Measurements from ENCODE around the gene ADSS1. TPM values are rescaled to one million over a fixed set of nuclear protein-coding genes. Genes with fewer than 3 reads are reported as not detected.

The ADSS1 gene
- polyA plus RNA-seq, 4 donors, result 12.7 to 19.7 (median 15.9) TPM

DNA sequence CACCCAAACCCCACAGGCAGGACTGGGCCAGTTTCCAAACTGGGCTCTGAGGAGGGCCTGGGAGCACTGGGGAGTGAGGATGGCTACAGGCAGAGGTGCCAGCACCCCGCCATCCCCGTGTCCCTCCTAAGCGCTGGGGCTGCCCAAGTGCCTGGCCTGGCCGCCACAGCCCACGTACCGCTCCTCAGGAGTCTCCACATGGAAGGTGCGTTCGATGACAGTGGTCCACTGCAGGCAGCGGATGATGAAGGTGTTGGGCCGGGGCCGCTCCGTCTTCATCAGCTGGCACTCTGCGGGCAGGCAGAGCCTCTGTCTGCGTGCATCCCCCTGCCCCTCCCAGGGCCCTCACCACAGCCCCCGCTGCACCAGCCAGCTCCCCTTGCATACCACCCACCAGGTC lies 52.5 kb downstream of the ADSS1 start:
- no peak for DNase-seq (ENCODE audit: low read depth in 4 of 4, low spot score in 2 of 4)

DNA sequence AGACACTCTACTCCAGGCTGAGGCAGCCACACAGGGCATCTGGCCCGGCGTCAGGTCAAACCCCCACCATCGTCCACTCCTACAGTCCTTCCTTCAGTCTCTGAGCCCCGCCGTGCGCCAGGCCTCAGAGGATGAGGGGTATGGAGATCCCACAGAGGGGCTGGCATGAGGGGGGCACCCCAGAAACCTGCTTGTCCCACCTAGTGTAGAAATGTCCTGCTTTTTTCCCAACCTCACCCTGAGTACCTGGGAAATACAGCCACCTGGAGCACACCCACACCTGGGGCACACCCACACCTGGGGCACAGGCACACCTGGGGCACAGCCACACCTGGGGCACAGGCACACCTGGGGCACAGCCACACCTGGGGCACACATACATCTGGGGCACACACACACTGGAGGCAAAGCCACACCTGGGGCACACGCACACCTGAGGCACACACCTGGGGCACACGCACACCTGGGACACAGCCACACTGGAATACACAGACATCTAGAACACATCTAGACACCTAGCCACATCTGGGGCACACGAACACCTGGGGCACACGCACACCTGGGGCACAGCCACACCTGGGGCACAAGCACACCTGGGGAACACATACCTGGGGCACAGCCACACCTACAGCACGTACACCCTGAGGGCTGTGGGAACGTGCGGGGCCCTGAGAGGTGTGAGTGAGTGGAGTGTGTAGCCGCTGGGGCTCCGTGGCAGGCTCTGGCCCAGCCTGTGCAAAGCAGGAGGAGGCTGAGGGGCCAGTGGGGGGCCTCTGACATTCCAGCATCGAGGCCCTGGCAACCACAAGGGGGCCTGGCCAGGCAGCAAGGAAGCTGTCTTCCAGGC lies 53.2 kb downstream of the ADSS1 start:
- DNase-seq (ENCODE audit: low read depth in 4 of 4, low spot score in 2 of 4), result no peak

DNA sequence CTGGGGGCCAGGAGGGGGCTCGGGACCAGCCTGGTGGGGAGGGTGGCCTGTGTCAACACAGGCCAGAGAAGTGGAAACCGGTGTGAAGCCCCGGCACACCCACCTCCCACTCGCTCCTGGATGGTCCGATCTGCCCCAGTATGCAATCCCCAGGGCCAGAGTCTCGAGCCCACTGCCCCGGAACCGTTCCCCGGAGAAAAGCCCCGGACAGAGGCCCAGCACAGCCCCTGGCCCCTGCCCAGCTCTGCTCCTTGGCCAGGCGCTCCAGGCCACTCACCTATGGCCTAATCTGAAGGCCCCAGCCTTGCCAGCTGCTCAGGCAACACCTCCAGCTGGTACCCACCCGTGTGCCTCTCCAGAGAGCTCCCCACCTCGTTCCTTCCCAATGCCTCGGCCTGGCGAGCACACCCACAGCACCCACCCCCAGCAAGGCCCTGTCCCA lies 53.8 kb downstream of the ADSS1 start:
- no peak for DNase-seq (ENCODE audit: low read depth in 4 of 4, low spot score in 2 of 4)

DNA sequence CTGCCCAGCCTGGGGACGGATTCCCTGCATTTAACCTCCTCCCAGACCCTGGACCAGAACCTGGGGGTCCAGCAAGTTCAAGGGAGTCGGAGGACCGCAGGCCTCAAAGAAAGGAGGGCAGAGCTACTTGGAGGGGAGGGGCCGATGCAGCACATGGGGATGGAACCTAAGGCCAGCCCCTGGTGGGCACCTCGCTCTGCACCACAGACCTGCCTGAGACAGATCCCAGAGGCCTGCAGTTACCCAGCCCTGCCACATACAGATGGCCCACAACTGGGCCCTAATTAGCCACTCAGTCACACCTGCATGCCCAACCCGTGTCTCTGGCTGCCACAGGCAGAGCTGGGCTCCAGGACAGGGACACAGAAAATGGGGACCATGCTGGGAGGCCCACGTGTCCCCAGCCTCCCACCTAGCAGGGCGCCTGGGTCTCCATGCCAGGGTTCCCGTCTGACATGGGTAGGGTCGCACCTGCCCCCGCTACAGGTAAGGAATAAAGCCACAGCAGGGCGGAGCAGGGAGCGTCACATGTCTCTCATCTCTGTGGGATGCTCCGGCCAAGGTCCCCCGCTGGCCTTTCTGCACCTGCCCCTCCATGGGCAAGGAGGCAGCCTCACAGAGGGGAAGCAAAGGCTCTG lies 54.8 kb downstream of the ADSS1 start:
- no peak for DNase-seq (ENCODE audit: low read depth in 4 of 4, low spot score in 2 of 4)

DNA sequence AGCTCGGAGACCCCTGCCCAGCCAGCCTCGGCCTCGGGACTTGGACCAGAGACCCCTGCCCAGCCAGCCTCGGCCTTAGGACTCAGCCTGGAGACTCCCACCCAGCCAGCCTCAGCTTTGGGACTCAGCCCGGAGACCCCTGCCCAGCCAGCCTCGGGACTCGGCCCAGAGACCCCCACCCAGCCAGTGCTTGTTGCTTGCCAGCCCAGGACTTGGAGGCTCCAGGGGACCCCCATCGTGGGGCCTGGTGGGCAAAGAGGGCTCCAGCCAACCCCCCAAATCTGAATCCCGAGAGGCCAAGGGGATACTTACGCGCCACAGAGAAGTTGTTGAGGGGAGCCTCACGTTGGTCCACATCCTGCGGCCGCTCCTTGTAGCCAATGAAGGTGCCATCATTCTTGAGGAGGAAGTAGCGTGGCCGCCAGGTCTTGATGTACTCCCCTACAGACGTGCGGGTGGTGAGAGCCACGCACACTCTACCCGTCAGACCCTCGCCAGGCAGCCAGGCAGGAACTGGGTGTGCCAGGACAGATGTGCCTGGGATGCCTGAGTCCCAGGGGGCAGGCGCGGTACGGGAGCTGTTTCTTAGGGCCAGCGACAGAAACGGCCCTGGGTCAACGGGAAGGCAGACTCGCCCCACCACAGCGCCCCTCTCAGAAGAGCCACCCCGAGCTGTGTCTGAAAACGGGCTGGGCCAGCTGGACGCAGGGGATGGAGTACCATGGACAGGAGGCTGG lies 55.9 kb downstream of the ADSS1 start:
- no peak for DNase-seq (ENCODE audit: low read depth in 4 of 4, low spot score in 2 of 4)

DNA sequence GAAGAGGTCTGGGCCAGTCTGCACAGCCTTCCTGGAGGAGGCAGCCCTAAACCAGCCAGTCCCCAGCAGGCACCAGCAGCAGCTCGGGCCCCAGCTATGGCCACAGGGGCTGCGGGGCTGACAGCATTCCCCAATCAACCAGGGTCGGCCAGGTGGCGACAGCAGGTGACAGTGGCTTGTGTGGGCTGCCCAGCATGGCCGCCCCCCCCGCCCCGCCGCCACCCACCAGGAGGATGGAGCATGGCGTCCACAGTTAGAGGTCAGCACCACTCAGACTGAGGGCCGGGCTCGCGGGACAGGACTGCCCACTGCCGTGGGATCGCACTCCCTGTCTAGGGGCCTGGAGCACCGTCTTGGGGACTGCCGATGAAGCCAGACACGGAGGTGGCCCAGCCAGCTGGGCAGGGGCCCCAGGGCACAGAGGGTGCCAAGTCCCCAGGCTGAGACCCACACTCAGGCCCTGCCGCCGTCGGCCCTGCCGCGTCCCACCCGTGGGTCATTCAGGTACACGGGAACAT lies 56.5 kb downstream of the ADSS1 start:
- DNase-seq (ENCODE audit: low read depth in 4 of 4, low spot score in 2 of 4), result no peak

DNA sequence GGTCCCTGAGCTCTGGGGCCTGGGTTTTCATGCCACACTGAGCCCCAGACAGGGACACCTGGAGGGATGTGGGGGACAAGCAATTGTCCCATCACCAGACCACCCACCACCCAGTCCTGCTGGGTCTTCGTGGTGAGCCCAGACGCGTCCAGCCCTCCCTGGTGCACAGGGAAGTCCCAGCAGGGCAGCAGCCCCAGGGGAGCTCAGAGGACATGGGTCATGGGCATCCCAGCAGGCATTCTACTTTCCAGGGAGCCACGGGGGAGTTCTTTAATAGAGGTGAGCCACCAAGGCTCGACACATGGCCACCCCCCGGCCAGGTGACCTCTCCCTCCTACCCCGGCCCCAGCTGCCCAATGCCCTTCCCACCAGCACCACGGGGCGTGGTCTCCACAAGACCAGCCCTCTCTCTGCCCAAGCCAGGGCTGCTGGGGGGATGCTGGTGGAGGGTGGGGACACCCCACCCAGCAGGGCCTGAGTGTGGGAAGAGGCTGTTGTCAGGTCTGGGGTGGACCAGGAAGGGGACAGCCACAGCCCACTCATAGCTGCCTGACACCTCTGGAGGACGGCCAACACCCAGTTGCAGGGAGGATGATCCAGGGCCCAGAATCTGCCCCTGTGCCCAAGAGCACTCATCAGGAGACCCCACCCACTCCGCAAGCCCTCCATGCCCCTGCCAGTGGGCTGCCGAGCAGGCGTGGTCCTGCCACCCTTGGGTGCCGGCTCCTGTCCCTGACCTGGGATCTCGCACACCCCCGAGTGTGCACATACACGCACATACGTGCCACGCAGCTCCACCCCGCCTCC lies 57.4 kb downstream of the ADSS1 start:
- DNase-seq (ENCODE audit: low read depth in 4 of 4, low spot score in 2 of 4), result no peak

DNA sequence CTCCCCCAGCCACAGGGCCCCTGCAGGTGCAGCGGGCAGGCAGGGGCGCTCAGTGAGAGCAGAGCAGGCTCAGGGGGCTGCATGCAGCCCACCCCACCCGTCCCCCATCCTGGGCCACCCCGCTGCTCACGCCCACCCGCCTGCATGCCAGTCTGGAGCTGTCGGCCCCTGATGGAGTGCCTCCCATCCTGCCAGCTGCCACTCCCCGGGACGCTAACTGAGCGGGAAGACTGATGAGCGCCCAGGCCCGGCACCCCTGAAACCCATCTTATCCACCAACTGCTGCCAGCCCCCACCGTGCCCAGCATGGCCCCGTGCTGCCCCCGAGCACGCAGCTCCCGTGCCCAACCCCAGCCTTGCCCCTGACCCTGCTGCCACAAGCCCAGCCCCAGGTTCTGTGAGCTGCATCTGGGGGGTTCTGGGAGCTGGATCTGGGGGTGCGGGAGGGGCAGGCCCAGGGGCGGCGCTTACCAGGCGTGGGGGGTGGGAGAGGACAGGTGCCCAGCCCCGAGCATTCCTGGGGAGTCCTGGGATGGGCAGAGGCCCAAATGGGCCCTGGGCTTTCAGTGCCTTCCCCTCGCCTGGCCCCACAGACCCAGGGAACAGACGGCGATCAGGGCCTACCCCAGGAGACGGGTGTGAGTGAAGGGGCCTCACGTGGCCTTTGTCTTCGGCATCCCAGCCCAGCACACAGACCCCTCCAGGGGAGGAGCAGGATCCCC lies 58.2 kb downstream of the ADSS1 start:
- no peak for DNase-seq (ENCODE audit: low read depth in 4 of 4, low spot score in 2 of 4)

DNA sequence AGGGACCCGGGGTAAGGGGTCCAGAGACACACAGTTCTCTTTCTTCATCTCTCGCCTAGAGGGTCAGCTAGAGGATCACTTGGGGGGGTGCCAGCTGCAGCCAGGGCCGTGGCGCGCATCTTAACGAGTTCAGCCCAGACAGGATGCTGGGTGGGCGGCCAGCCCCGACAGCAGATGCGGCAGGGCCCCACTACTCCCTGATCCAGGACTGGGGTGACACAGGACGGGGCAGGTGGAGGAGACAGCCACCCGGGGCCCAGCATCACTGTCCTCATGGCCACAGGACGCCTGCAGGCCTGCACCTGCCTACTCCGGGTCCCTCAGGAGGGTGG lies 58.7 kb downstream of the ADSS1 start:
- no peak for DNase-seq (ENCODE audit: low read depth in 4 of 4, low spot score in 2 of 4)

DNA sequence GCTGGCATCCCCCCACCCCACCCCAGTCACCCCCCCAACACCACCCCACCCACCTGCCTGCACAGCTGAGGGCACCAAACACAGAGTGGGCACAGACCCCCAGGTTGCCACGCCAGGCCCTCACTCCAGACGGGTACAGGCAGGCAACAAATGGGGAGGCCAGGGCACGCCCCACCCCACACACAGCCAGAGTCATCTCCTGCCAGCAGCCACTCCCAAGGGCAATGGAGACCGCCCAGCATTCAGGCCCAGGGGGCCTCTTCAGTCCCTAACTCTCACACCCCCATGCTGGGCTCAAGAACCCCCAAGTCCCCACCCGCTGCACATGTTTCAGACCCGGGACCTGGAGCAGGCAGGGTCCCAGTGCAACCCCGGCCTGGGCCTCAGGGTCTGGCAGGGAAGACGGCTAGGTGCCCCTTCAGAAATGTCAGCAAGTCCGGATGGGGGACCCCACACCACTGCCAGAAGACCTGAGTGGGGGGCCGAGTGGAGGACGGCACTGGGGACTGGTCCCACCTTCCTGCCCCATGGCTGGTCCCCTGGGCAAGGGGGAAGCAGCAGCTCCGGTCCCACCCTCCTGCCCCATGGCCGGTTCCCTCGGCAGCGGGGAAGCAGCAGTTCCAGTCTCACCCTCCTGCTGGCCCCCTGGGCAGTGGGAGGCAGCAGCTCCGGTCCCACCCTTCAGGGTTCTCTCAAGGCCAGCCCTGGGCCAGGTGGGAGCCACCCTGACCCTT lies 59.6 kb downstream of the ADSS1 start:
- no peak for DNase-seq (ENCODE audit: low read depth in 4 of 4, low spot score in 2 of 4)

DNA sequence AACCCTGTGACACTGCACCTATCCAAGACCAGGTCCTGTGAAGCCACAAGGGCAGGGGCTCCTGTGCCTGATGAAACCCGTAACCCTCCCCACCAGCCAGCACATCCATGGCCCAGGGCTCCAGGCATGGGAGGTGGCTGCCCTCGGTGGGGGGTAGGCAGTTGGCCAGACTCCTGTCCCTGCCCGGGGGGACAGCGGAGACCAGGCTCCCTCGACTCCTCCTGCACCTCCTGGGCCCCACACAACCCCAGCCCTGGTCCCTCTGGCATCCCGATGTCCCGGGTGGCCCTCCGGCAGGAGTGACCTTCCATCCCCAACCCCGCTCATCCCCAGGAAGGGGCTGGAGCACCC lies 60.2 kb downstream of the ADSS1 start:
- DNase-seq (ENCODE audit: low read depth in 4 of 4, low spot score in 2 of 4), result no peak

DNA sequence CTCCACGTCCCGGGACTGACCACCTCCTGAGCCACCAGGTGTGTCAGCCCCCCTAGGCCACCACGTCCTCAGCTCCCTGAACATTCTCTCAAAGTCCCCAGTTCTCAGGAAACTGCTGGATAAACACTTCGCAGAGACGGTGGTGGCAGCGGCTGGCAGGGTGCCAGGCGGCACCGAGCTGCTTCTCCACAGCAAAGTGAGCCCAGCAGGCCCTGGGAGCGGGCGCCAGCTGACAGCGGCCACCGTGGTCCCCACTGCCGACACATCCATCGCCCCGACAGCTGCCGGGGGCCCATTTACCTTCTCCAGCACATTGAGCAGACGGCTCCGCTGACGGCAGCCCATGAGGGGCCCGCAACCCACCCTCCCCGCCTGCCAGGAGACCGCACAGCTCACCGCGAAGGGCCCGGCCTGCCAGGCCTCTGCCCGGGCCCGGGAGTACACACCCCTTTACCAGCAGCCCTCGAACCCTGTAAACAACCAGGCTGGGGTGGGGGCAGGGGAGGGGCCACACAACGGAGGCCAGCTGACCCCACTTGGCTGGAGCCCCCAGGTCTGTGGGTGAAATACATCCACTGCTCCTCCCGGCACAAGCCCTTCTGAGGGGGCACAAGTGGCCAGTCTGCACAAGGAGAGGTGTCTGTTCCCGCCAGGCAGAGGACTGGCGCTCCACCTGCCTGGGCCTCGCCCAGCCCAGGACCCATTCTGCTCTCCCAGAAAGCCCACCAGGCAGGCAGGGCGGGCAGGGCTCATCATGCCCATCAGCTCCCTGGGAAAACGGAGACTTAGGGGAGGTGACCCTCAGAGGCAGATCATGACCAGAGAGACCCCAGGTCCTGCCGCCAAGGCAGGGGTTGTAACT lies 61.0 kb downstream of the ADSS1 start:
- DNase-seq (ENCODE audit: low read depth in 4 of 4, low spot score in 2 of 4), result no peak

DNA sequence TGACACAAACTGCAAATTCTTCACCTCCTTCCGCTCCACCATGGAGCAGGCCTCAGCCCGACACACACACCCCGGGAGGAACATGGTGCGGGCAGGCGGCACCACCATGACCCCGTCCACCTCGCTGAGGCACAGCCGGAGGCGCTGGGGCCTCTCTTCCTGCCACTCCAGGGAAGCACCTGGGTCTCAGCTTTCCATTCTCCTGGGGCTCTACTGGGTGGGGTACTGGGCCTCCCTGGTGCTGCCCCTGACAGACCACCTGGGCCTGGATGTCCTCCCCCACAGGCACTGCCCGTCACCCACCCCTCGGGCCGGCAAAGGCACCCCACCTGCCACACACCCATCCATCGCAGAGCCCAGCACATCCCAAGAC lies 61.7 kb downstream of the ADSS1 start:
- DNase-seq (ENCODE audit: low read depth in 4 of 4, low spot score in 2 of 4), result no peak

DNA sequence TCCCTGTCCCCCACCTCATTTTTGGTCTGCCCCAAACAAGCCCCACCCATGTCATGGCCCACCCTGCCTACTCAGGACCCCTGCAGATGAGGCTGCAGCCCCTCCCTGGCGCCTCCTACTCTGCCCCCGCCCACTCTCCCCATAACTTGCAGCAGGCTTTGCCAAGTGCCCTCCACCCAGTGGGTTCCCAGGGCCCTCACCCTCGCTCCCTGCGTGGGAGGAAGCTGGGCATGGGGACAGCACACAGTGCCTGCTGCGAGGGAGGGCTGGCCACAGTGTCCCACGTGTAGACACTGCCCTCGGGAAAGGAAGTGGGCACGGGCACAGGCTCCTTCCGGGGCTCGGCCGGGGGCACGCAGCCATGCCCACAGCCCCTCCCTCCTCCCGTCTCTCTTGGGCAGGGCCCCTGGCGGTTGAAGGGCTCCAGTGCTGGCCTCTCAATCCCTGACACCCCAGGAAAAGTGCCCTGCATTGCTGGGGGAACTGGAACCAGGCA lies 62.1 kb downstream of the ADSS1 start:
- no peak for DNase-seq (ENCODE audit: low read depth in 4 of 4, low spot score in 2 of 4)

DNA sequence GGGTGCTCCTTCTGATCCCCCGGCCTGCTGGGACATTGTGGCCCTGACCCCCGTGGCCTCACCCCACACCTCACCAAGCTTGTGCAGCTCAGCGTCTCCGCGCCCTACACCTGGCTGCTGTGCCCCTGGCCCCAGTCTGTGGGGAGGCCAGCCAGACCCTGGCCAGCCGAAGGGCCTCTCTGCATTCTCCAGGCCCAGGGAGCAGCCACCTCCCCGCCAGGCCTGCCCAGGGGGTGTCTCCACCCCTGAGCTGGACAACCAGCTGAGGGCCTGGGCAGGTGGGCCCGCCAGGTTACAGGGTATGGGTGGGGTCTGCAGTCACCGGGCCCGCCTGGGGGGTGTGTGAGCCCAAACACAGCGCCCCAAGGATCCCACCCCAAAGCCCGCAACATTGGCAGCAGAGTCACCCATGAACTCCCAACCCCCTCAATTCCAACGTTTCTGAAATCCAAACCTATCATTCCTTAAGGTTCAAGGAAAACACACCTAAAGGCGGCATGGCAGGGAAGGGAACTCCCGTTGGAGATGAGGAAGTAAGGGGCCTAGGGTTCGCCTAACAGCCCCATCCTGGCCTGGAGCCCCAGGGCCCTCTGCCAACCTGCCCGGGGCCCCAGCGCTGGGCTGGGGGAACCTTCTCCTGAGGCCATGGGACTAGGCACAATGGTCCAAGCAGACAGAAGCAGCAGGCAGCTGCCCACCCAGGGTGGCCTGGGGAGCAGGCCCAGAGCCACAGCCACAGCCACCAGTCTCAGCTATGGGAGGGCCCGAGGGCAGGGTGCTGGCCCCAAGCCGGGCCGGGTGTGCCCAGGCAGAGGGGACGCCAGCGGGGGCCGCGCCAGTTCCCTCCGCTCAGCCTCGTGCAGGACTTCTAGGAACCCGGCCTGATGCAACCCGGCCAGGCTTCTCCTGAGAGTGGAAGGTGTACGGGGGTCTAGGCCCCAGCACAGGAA lies 63.0 kb downstream of the ADSS1 start:
- no peak for DNase-seq (ENCODE audit: low read depth in 4 of 4, low spot score in 2 of 4)

DNA sequence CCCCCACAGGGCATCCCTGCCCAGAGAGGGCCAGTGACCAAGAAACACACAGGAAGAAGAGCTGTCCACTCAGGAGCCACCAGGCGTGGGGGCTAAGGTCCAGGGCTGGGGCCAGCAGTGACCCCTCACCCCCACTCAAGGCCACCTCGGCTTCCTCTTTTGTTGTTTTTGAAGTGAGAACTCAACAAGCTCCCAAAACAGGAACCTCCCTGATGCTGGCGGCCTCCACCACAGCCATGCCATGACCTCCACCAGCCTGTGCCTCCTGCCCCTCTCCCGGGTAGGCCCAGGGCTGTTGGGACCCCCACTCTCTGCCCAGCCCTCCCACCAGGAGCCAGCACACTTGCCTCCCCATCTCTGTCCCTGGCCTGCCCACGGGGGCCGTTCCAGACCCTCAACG lies 63.7 kb downstream of the ADSS1 start:
- DNase-seq (ENCODE audit: low read depth in 4 of 4, low spot score in 2 of 4), result no peak

DNA sequence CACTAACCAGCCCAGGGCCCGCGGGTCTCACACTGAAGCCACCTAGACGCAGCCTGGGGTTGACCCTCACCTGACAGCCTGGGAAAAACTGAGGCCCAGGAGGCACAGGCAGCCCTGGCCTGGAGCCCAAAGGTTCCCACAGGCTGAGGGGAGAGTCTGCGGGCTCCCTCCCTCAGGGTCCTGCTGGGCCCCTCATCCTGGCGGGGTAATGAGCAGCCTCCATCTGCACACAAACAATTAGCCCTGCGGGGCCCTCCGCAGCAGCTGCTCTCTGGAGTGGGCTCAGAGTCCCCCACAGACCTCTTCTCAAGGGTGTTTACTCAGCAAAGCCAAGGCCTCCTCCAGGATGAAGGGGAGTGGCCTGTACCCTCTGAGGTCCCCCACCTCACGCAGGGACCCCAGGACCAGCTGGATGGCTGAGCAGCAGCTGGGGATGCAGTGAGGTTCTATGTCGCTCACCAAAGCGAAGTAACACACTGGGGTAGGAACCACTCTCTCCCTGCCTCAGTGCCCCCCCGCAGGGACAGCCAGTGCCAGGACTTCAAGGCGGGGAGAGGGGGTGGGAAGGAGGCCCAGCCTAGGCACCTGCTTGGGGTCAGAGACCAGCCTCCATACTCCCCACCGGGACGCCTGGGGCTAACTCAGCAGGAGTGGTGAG lies 64.3 kb downstream of the ADSS1 start:
- no peak for DNase-seq (ENCODE audit: low read depth in 4 of 4, low spot score in 2 of 4)
